ENCODE measurements around the gene THEMIS.

DNA sequence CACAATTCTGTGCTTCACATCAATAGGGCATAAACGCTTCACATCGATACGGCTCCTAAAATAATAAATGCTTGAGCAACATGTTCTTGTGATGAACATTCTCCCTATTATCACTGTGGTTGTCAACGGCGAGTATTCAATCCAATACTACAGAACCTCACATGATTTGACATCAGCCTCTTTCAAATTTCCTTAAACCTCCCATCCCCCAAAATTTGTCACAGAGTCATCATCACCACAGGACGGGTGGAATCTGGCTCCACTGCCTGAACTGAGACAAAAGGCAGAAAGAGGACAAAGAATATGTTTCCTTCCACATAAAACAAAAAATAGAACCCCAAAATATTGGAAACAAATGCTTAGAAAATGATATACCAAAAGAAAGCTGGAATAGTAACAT lies 7.3 kb downstream of the THEMIS start:
- TF ChIP-seq, protein P1, sequence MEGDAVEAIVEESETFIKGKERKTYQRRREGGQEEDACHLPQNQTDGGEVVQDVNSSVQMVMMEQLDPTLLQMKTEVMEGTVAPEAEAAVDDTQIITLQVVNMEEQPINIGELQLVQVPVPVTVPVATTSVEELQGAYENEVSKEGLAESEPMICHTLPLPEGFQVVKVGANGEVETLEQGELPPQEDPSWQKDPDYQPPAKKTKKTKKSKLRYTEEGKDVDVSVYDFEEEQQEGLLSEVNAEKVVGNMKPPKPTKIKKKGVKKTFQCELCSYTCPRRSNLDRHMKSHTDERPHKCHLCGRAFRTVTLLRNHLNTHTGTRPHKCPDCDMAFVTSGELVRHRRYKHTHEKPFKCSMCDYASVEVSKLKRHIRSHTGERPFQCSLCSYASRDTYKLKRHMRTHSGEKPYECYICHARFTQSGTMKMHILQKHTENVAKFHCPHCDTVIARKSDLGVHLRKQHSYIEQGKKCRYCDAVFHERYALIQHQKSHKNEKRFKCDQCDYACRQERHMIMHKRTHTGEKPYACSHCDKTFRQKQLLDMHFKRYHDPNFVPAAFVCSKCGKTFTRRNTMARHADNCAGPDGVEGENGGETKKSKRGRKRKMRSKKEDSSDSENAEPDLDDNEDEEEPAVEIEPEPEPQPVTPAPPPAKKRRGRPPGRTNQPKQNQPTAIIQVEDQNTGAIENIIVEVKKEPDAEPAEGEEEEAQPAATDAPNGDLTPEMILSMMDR (IDR thresholded peaks at IDR 0.05 in 8 of 11, conservative IDR thresholded peaks at IDR 0.05 in 3 of 11) = no peak
- TF ChIP-seq POLR2A (IDR thresholded peaks at IDR 0.05) (no peak), POLR2AphosphoS5 (IDR thresholded peaks at IDR 0.05) (no peak)

All from spleen (tissue), 7 donors.